Mucosa of descending colon (tissue), 3 donors: Measurements from ENCODE around the gene ENOX1. TPM values are rescaled to one million over a fixed set of nuclear protein-coding genes. Genes with fewer than 3 reads are reported as not detected.

Source experiments
- ATAC-seq: fragments of 200-7000 bp; cut with Tn5 transposase; one replicate; pipeline ENCODE4 v1.9.1; 2020; ENCODE audit warnings: mild to moderate bottlenecking, moderate library complexity
- DNase-seq, 3 donors: peaks; one replicate each; pipeline ENCODE4 v3.0.0-alpha.2; 2020
- H3K36me3 ChIP-seq: fragments of 200-600 bp; one replicate; pipeline ENCODE4 v1.8.0; 2021; ENCODE audit warnings: low read depth, mild to moderate bottlenecking
- H3K4me1 ChIP-seq: fragments of 200-600 bp; one replicate; pipeline ENCODE4 v1.8.0; 2021; ENCODE audit warnings: low read depth, mild to moderate bottlenecking
- H3K4me3 ChIP-seq: fragments of 200-600 bp; one replicate; pipeline ENCODE4 v1.8.0; 2021; ENCODE audit warnings: mild to moderate bottlenecking
- H3K9me3 ChIP-seq: fragments of 200-600 bp; one replicate; pipeline ENCODE4 v1.8.0; 2021; ENCODE audit warnings: mild to moderate bottlenecking
- CTCF ChIP-seq: fragments of 200-600 bp; IDR thresholded peaks from one replicate; pipeline ENCODE4 v1.8.0; 2022; ENCODE audit warnings: antibody characterized with exemption, mild to moderate bottlenecking
- intact Hi-C, 2 donors: fragments of 100-400 bp; cut with DNase I in 1 of 2; cut with micrococcal nuclease in 1 of 2; formaldehyde crosslinking; loops; one replicate each; pipeline versions ENCODE4 v1.11.0 to v1.11.1; 2022; cut with DNase I, micrococcal nuclease
- total RNA-seq, 3 donors: library from RNA; stranded (reverse); fragmentation: NEBNext Ultra II Directional in 2 of 3; extraction: Animal tissue kit (Norgen Biotek cat#: 25700) in 2 of 3; gene quantifications; one replicate each; pipeline versions ENCODE4 v1.2.1 to v1.2.4, GENCODE V29; 2021 to 2023
- donor health status: DM: no; HTN: no; CAD: no; lungs with moderate emphysema.
- donor health status: DM: no; HTN: no; CAD: no.
- donor health status: DM: no; HTN: yes; CAD: no.

ENOX1 gene
- total RNA-seq, 3 donors from 2014 or later, result 0.35 to 9.8 (median 1.2) TPM

DNA sequence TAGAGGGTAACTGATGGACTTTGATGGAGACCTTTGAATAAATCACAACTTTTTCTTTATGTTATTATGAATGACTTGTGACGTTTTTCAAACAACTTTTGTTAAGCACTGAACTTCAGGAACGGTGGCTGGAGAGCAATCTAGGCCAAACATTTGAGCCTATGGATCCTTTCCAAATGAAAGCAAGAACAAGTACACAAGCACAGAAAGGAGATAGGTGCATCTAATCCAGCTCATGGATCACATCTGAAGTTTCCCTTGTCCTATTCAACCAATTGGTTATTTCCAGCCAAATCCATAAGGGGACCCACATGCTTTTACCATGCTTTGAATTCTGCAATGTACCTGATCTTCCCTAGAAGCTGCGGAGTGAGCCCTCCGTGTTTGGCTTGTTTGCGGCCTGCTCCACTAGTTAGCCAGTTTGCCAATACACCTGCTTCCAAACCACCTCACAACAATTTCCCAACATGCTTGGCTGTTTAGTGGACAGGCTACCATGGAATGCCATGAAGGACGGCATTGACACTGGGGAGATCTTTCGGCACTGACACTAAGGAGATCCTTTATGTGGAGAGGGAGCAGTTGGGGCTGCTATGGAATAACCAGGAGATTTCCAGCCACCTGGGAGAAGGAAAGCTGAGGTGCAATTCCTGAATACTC lies 447.5 kb downstream of the ENOX1 start:
- Histone ChIP-seq H3K9me3 (no peaks in the 10 kb centered on the region), H3K4me3 (no peak overlapping the region), H3K36me3 (no peaks in the 10 kb centered on the region), H3K4me1 (no peaks in the 10 kb centered on the region)
- intact Hi-C loops, result no loop called here
- TF ChIP-seq CTCF, result no peak
- ATAC-seq (no peak), DNase-seq (no peak)

- Histone ChIP-seq H3K4me3 (no peak overlapping the region), H3K36me3 (no peaks in the 10 kb centered on the region), H3K9me3 (no peaks in the 10 kb centered on the region), H3K4me1 (no peaks in the 10 kb centered on the region)
- ATAC-seq, result no peak
- TF ChIP-seq CTCF, result no peak
- intact Hi-C loops, result no loop called here
- no peak for DNase-seq
Observed at GRCh38 chr13:43335764-43336163, 451.0 kb downstream of the ENOX1 start.

DNA sequence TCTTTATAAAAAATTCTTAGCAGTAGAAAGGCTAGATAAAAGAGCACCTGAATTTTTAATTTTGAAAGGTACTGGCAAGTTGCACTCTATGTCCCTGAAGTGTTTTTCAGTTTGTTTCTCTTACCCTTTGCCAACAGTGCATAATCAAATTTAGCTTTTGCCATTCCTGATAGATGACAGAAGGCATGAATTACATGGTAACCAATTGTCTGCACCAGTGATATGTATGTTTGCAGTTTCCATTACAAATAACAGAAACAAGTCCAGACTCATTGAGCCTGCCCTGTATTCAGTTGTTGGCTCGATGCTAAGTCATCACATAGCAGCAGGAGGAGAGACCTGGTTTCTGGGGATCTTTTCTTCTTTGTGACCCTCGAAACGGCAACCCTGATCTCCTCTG lies 453.6 kb downstream of the ENOX1 start:
- intact Hi-C loops, result no loop called here
- Histone ChIP-seq H3K36me3 (no peaks in the 10 kb centered on the region), H3K4me1 (no peaks in the 10 kb centered on the region), H3K9me3 (no peaks in the 10 kb centered on the region), H3K4me3 (no peak overlapping the region)
- DNase-seq (no peak), ATAC-seq (no peak)
- no peak for TF ChIP-seq CTCF

- Histone ChIP-seq H3K4me1 (no peaks in the 10 kb centered on the region), H3K9me3 (no peaks in the 10 kb centered on the region), H3K36me3 (no peaks in the 10 kb centered on the region), H3K4me3 (no peak overlapping the region)
- TF ChIP-seq CTCF, result no peak
- intact Hi-C loops, result no loop called here
- ATAC-seq (no peak), DNase-seq (no peak)
Observed at GRCh38 chr13:43331672-43332071, 455.1 kb downstream of the ENOX1 start.

- Histone ChIP-seq H3K4me3 (no peak overlapping the region), H3K36me3 (no peaks in the 10 kb centered on the region), H3K4me1 (no peaks in the 10 kb centered on the region), H3K9me3 (no peaks in the 10 kb centered on the region)
- DNase-seq (no peak), ATAC-seq (no peak)
- no peak for TF ChIP-seq CTCF
- intact Hi-C loops, result no loop called here
Observed at GRCh38 chr13:43329702-43330101, 457.1 kb downstream of the ENOX1 start.

- ATAC-seq (no peak), DNase-seq (no peak)
- TF ChIP-seq CTCF, result no peak
- H3K9me3 ChIP-seq, result no peaks in the 10 kb centered on the region
- intact Hi-C loops, result no loop called here
- no peak overlapping the region for H3K4me3 ChIP-seq
- no peaks in the 10 kb centered on the region for H3K36me3 ChIP-seq
- no peaks in the 10 kb centered on the region for H3K4me1 ChIP-seq
Observed at GRCh38 chr13:43328907-43329306, 457.9 kb downstream of the ENOX1 start.
